Left lung (tissue), 10 donors: ENCODE results near the gene NFASC. TPM values are rescaled to one million over a fixed set of nuclear protein-coding genes. Genes with fewer than 3 reads are reported as not detected.

Experiments used
- ATAC-seq: fragments of 200-7000 bp; cut with Tn5 transposase; one replicate; pipeline ENCODE4 v1.9.1; 2020; ENCODE audit warnings: moderate library complexity
- DNase-seq, 4 donors: peaks; one replicate each; pipeline ENCODE4 v3.0.0-alpha.2; 2013 to 2020
- H3K27ac ChIP-seq, 2 donors: fragments of 200-600 bp; sonication (generic) in 1 of 2; one replicate each; pipeline versions ENCODE4 v1.5.0 to v1.8.0; 2020 to 2021
- H3K27me3 ChIP-seq, 2 donors: fragments of 200-600 bp; sonication (generic) in 1 of 2; one replicate each; pipeline versions ENCODE4 v1.5.0 to v1.8.0; 2020 to 2021
- H3K36me3 ChIP-seq, 2 donors: fragments of 200-600 bp; sonication (generic) in 1 of 2; one replicate each; pipeline versions ENCODE4 v1.5.0 to v1.8.0; 2020 to 2021
- H3K4me1 ChIP-seq, 2 donors: fragments of 200-600 bp; one replicate each; pipeline ENCODE4 v1.8.0; 2021
- H3K4me3 ChIP-seq, 2 donors: fragments of 200-600 bp; sonication (generic) in 1 of 2; one replicate each; pipeline versions ENCODE4 v1.5.0 to v1.8.0; 2020 to 2021; ENCODE audit warnings: mild to moderate bottlenecking in 1 of 2
- H3K9me3 ChIP-seq, 2 donors: fragments of 200-600 bp; sonication (generic) in 1 of 2; one replicate each; pipeline versions ENCODE4 v1.5.0 to v1.8.0; 2020 to 2021
- intact Hi-C, 2 donors: fragments of 100-400 bp; cut with DNase I; formaldehyde crosslinking; loops; one replicate each; pipeline versions ENCODE4 v1.11.2 to v1.14.2; 2022
- polyA plus RNA-seq, 6 donors: library from polyadenylated mRNA; unstranded; fragments of 120-200 nt; gene quantifications; one replicate each; pipeline ENCODE4 v1.2.1, GENCODE V29; 2013; ENCODE audit not compliant: insufficient read length in 6 of 6
- total RNA-seq, 2 donors: library from RNA; stranded (reverse); fragmentation: NEBNext Ultra II Directional; extraction: Animal tissue kit (Norgen Biotek cat#: 25700); gene quantifications; one replicate each; pipeline ENCODE4 v1.2.1, GENCODE V29; 2021
- TF ChIP-seq, protein P1 (sequence below), 2 donors: fragments of 200-600 bp; sonication (generic) in 1 of 2; IDR thresholded peaks; one replicate each; pipeline versions ENCODE4 v1.5.0 to v1.8.0; 2021; ENCODE audit warnings: antibody characterized with exemption in 2 of 2
- donor health status: DM: no; HTN: yes; CAD: no.
- donor health status: DM: no; HTN: no; CAD: no.

The NFASC gene
- total and polyA plus RNA-seq, 8 donors, result 1.2 to 11.5 (median 2.0) TPM

- intact Hi-C loops, result no loop called here
- H3K27ac ChIP-seq, result no peak overlapping the region
Observed at GRCh38 chr1:204842369-204842768, 28.3 kb upstream of the NFASC start.

DNA sequence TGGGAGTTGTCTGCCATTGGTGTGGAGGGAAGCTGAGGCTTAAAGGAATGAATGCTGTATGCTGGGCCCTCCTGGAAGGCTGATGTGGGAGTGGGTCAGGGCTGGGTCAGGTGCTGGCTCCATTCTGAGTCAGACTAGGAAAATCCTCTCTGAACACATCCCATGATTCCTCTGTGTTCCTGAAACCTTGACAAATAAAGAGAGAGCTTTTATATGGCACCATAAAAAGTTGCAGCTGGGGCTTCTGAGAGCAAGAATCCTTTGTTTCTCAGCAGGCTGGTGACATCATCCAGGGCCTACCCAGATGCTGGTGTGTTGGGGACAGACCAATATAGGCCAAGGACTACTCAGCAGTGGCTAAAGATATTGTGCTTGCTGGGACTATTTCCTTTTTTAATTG, 27.8 kb upstream of the NFASC start:
- intact Hi-C loops, result no loop called here
- no peaks in the 10 kb centered on the region for H3K36me3 ChIP-seq
- no peak overlapping the region for H3K4me3 ChIP-seq
- H3K9me3 ChIP-seq, result no peaks in the 10 kb centered on the region
- H3K27ac ChIP-seq, result no peak overlapping the region
- DNase-seq (no peak), ATAC-seq (no peak)
- H3K4me1 ChIP-seq, result no peaks in the 10 kb centered on the region
- H3K27me3 ChIP-seq, result peaks cover 0 to 7% of the 10 kb centered on the region in 2 donors
- TF ChIP-seq, protein P1, sequence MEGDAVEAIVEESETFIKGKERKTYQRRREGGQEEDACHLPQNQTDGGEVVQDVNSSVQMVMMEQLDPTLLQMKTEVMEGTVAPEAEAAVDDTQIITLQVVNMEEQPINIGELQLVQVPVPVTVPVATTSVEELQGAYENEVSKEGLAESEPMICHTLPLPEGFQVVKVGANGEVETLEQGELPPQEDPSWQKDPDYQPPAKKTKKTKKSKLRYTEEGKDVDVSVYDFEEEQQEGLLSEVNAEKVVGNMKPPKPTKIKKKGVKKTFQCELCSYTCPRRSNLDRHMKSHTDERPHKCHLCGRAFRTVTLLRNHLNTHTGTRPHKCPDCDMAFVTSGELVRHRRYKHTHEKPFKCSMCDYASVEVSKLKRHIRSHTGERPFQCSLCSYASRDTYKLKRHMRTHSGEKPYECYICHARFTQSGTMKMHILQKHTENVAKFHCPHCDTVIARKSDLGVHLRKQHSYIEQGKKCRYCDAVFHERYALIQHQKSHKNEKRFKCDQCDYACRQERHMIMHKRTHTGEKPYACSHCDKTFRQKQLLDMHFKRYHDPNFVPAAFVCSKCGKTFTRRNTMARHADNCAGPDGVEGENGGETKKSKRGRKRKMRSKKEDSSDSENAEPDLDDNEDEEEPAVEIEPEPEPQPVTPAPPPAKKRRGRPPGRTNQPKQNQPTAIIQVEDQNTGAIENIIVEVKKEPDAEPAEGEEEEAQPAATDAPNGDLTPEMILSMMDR (IDR thresholded peaks at IDR 0.05), result no peak

More at GRCh38 chr1:204842369-204842768, 28.3 kb upstream of the NFASC start:
- DNase-seq, result no peak
- Histone ChIP-seq H3K4me1 (no peaks in the 10 kb centered on the region), H3K36me3 (no peaks in the 10 kb centered on the region), H3K27me3 (peaks cover 0 to 7% of the 10 kb centered on the region in 2 donors), H3K9me3 (no peaks in the 10 kb centered on the region), H3K4me3 (no peak overlapping the region)
- no peak for ATAC-seq
- TF ChIP-seq, protein P1 (IDR thresholded peaks at IDR 0.05), result no peak

- TF ChIP-seq, protein P1 (IDR thresholded peaks at IDR 0.05), result no peak
- intact Hi-C loops, result no loop called here
Observed at GRCh38 chr1:204846546-204846945, 24.1 kb upstream of the NFASC start.

GRCh38 chr1:204848579-204848978, 22.1 kb upstream of the NFASC start:
- no peaks in the 10 kb centered on the region for H3K9me3 ChIP-seq
- intact Hi-C loops, result no loop called here
- no peak for ATAC-seq
- TF ChIP-seq, protein P1 (IDR thresholded peaks at IDR 0.05), result no peak
- no peak overlapping the region for H3K27ac ChIP-seq
- no peaks in the 10 kb centered on the region for H3K36me3 ChIP-seq
- no peaks in the 10 kb centered on the region for H3K4me1 ChIP-seq
- no peak for DNase-seq
- no peak overlapping the region for H3K4me3 ChIP-seq
- peaks cover 0 to 7% of the 10 kb centered on the region in 2 donors for H3K27me3 ChIP-seq

More at GRCh38 chr1:204846546-204846945, 24.1 kb upstream of the NFASC start:
- Histone ChIP-seq H3K27me3 (peaks cover 0 to 7% of the 10 kb centered on the region in 2 donors), H3K4me1 (no peaks in the 10 kb centered on the region), H3K4me3 (no peak overlapping the region), H3K27ac (no peak overlapping the region), H3K9me3 (no peaks in the 10 kb centered on the region), H3K36me3 (no peaks in the 10 kb centered on the region)
- DNase-seq (no peak), ATAC-seq (no peak)

- no peak overlapping the region for H3K27ac ChIP-seq
- H3K4me1 ChIP-seq, result no peaks in the 10 kb centered on the region
- DNase-seq (no peak), ATAC-seq (no peak)
- intact Hi-C loops, result no loop called here
- no peak overlapping the region for H3K4me3 ChIP-seq
- no peaks in the 10 kb centered on the region for H3K36me3 ChIP-seq
- peaks cover 0 to 10% of the 10 kb centered on the region in 2 donors for H3K27me3 ChIP-seq
- TF ChIP-seq, protein P1 (IDR thresholded peaks at IDR 0.05), result no peak
- no peaks in the 10 kb centered on the region for H3K9me3 ChIP-seq
Observed at GRCh38 chr1:204852854-204853253, 17.8 kb upstream of the NFASC start.
